Hematopoietic multipotent progenitor cell (in vitro differentiated cells): ENCODE data around the gene ANKRD42. TPM values are rescaled to one million over a fixed set of nuclear protein-coding genes. Genes with fewer than 3 reads are reported as not detected.
"Not testable (repeated sequence)": the region's sequence is repeated elsewhere in the genome, so short reads cannot be mapped to it uniquely, and the experiment has no call there.

Experiments used
- DNase-seq, 3 donors: peaks; one replicate each; pipeline ENCODE4 v3.0.0-alpha.2; 2011 to 2015; ENCODE audit warnings: low read depth in 2 of 3, low spot score in 2 of 3
- total RNA-seq: library from RNA; depleted of rRNA; stranded (reverse); fragments of >200 nt; gene quantifications from one replicate; pipeline ENCODE4 v1.2.3, GENCODE V29; 2012

The ANKRD42 gene
- total RNA-seq, 1 donor, result 5.4 TPM

- DNase-seq, result no peak
Measured at GRCh38 chr11:83235825-83236224, 42.3 kb downstream of the ANKRD42 start.

- DNase-seq, result no peak
Measured at GRCh38 chr11:83238111-83238510, 44.6 kb downstream of the ANKRD42 start.

GRCh38 chr11:83241291-83241946, 47.9 kb downstream of the ANKRD42 start:
- peak in 2 of 3 donors; percentile 25 to 45 for DNase-seq

GRCh38 chr11:83249445-83249844, 55.9 kb downstream of the ANKRD42 start:
- no peak for DNase-seq

- peak; percentile 3 to 57 (median 37) for DNase-seq
Measured at GRCh38 chr11:83249972-83250593, 56.6 kb downstream of the ANKRD42 start.

GRCh38 chr11:83252266-83252665, 58.8 kb downstream of the ANKRD42 start:
- no peak for DNase-seq

- DNase-seq, result no peak
Measured at GRCh38 chr11:83252941-83253340, 59.4 kb downstream of the ANKRD42 start.

- no peak for DNase-seq
Measured at GRCh38 chr11:83255366-83255765, 61.9 kb downstream of the ANKRD42 start.

- no peak for DNase-seq
Measured at GRCh38 chr11:83256602-83257340, 63.3 kb downstream of the ANKRD42 start.

- DNase-seq, result no peak
Measured at GRCh38 chr11:83257761-83258168, 64.3 kb downstream of the ANKRD42 start.

GRCh38 chr11:83259559-83259958, 66.0 kb downstream of the ANKRD42 start:
- DNase-seq, result no peak

GRCh38 chr11:83265331-83265730, 71.8 kb downstream of the ANKRD42 start:
- DNase-seq, result no peak

- DNase-seq, result not testable (repeated sequence)
Measured at GRCh38 chr11:83269080-83269479, 75.6 kb downstream of the ANKRD42 start.

- DNase-seq, result not testable (repeated sequence)
Measured at GRCh38 chr11:83271734-83272133, 78.2 kb downstream of the ANKRD42 start.

- DNase-seq, result no peak
Measured at GRCh38 chr11:83272627-83273026, 79.1 kb downstream of the ANKRD42 start.

GRCh38 chr11:83275888-83276641, 82.6 kb downstream of the ANKRD42 start:
- no peak for DNase-seq

- no peak for DNase-seq
Measured at GRCh38 chr11:83278351-83278750, 84.8 kb downstream of the ANKRD42 start.

- no peak for DNase-seq
Measured at GRCh38 chr11:83280256-83280655, 86.7 kb downstream of the ANKRD42 start.

- no peak for DNase-seq
Measured at GRCh38 chr11:83282084-83282716, 88.7 kb downstream of the ANKRD42 start.

- DNase-seq, result peak in 1 of 3 donors; percentile 3
Measured at GRCh38 chr11:83284501-83285150, 91.1 kb downstream of the ANKRD42 start.
